Activated CD4-positive, alpha-beta T cell treated with anti-CD3 and anti-CD28 coated beads, Interleukin-2, Interleukin-6, amounts not matched to agents 100 ng/mL and 50 ng/mL, durations not matched to agents 16 hours and 8 hours (primary cell): ENCODE data around the gene RIMBP2.

Experiments used
- DNase-seq: peaks from one replicate; pipeline ENCODE4 v3.0.0-alpha.2; 2020

The RIMBP2 gene

DNA sequence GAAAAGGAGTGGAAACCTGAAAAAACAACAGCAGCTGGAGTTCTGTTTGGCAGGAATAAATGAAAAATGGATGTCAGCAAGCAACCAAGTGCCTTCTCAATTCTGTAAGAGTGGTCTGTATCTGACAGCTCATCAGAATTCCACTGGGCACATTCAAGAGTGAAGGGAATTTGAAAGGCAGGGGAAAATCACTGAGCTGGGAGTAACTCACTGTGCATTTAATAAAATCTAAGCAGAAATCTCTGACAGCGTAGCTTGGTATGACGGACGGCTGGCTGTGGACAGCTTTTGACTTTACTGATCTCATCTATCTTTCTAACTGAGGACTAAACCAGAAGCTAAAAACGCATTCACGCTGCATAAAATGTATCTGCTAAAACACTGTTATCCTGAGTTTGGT is 153.4 kb downstream of the RIMBP2 start:
- DNase-seq, result no peak

- no peak for DNase-seq
These were observed 155.8 kb downstream of the RIMBP2 start for GRCh38 chr12:130560321-130560720.

DNA sequence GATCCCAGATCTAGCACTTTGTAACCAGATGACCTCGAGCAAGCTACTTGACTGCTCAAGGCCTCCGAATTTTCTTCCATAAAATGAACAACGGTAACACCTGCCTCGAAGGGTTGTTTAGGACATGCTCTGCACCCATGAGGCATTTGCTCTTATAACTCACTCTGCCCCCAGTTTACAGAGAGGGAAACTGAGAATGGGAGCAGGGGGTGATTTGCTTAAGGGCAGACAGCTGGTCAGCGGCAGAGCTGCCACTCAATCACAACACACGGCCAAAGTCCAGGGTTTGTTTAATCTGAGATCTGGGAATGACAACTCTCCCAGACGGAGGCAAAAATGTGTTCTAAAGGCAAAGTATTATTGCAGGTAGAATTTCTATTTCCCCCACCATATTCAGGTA is 156.3 kb downstream of the RIMBP2 start:
- no peak for DNase-seq

DNA sequence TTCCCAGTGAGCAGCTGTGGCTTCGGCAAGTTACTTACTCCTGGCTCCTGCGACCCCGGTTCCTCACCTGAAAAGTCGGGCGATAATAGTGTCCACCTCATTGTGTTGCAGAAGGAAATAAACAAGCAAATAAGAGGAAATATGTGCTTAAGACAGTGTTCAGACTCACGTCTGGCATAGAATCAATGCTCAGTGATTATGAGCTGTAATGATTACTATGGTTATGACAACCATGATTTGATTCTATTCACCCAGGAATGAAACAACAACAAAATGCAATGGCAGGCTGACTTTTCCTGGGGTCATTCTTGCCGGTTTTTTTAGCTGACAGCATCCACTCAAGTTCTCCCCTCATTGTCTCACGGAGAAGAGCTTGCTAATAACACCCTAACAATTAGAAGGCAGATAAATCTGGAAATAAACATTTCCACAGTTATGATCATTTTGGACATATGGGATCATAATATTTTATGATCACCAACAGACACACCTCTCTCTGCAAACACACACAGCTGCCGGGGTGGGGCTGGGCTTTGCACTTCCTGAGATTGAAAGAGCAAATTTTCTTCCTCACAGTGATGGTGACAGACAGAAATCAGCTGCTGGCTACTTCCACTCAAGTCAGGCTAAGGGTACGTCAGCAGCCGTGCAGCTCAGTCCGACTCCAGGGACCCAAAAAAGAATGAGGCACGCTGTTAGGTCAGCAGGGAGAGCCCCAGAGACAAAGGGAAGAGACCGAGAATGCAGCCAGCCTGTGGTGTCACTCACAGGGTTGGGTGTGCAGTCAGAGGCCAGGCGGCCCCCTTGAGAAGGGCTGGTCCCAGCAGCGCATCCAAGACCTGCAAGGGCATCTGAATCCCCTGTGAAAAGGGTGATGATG is 158.0 kb downstream of the RIMBP2 start:
- no peak for DNase-seq

GRCh38 chr12:130557201-130557600 is 158.9 kb downstream of the RIMBP2 start:
- DNase-seq, result no peak

DNA sequence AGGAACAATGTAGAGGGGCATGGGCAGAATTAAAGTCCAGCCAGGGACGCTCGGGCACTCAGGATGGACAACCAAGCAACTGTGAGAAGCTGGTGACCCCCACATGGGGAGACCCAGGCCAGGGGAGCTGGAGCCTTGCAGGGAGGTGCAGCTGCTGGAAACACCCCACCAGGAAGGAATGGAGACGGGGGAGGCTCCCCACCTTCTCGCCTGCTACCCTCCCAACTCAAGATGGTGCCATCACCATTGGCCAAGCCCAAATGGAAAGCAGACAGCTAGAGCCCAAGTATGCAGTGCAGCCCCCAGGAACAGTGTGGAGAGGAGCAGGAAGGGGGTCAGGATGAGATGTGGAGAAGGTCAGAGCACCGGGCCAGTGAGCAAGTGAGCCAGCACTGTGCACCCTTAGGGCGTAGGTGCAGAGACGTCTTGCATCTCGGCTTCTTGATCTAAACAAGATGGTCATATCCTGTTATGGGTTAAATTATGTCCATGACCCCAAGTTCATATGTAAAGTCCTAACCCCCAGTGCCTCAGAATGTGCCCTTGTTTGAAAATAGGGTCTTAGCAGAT is 159.5 kb downstream of the RIMBP2 start:
- DNase-seq, result no peak

- no peak for DNase-seq
These were observed 160.2 kb downstream of the RIMBP2 start for GRCh38 chr12:130555628-130556485.

GRCh38 chr12:130555221-130555620 is 160.9 kb downstream of the RIMBP2 start:
- no peak for DNase-seq

DNA sequence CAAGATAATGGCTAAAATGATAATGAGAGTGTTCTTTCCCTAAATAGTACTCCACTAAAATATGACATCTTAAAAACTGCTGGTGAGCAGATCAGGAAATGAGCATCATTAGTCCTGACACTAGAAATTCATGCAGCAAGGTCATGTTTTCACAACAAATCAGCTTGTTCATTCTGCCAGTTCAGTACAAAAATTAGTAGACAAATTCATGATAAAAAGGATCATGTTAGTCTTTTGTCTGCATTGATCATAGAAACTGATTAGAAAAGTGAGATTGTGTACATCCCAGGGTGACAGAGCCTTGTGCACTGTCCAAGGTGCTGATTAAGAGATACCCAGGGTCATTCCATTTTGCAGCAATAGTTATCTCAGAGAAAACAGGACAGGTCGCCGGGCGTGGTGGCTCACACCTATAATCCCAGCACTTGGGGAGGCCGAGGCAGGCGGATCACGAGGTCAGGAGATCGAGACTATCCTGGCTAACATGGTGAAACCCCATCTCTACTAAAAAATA is 163.6 kb downstream of the RIMBP2 start:
- no peak for DNase-seq

DNA sequence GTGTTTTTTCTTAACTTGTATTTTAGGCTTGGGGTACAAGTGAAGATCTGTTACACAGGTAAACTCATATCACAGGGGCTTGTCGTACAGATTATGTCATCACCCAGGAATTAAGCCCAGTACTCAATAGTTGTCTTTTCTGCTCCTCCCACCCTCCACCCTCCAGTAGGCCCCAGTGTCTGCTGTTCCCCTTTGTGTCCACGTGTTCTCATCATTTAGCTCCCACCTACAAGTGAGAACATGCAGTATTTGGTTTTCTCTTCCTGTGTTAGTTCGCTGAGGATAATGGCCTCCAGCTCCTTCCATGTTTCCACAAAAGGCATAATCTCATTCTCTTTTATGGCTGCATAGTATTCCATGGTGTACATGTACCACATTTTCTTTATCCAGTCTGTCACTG is 166.7 kb downstream of the RIMBP2 start:
- DNase-seq, result no peak

DNA sequence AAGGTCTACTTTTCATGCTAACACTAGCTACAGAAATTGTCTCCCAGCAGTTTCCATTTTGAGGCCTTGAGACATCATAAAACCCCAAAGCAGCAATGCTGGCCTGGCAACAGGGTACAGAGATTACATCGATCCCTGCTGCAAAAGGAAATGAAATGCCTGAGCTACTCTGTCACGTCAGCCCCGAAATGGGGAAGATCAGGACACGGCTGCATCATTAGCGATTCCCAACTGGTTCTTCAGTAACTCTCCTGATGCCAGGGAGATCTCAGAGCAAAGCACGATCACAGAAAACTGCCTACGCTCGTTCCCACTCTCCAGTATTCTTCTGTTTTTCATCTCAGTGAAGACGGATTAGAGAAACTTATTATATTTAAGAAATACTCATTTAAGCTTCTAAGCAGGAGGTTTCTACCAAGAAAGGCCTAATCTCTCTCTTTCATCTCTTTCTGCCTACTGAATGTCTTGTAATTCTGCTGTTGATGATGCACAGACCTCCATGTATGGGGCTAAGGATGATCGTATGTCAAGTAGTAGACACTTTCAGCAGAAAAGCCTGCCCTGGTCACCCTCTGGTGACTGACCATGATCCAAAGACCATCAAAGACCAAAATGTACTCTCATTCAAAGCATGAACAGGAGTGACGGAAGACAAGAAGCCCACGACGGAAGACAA is 168.5 kb downstream of the RIMBP2 start:
- DNase-seq, result no peak

GRCh38 chr12:130546494-130546893 is 169.6 kb downstream of the RIMBP2 start:
- DNase-seq, result no peak

DNA sequence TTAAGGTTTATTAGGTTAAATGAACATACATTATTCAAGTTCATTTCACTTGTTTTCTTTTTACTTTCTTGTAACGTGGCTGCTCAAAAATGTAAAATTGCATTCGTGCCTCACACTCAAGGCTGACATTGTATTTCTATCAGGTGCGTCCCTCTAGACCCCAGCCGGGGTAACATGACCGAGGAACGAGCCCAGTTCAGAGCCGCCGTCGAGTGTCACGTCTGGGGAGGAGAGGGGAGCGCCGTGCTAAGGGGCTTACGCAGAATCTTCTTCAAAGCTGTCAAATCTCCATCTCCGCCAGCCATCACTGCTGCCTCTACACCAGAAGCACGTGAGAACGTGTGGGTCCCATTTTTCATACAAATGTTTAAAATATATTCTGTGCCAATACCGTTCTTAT is 170.6 kb downstream of the RIMBP2 start:
- no peak for DNase-seq

- DNase-seq, result no peak
These were observed 175.7 kb downstream of the RIMBP2 start for GRCh38 chr12:130540376-130540775.

DNA sequence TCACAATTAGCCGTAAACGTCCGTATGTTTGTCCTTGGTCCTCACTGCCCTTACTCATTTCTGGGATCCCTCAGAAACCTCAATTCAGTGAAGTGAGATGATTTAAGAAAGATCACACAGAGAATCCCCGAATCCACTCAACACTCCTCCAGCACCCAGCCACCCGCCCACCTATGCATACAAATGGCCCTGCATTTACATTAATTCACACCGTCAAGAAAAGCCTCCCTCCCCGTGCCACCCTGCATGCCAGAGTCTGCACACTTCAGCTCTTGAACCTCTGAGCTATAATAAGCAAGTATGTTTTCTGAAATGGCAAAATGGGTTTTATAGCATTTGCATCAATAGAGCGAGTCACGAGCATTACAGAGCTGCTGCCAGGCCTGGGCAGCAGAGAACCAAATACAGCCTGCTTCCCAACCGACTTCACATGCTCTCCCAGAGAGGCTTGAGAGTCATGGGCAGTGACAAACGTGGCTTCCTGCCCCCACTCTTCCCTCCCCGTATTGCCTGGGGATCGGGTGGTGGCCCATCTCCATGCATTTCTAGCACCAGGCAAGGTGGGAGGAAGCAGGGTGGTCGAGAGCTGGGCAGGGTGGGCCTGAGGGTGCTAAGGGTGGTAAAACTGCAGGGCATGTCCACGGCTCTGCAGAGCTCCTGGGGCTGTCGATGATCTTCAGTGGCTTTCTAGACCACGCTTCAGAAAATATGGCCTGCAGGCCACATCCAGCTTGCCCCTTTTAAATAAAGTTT is 177.6 kb downstream of the RIMBP2 start:
- no peak for DNase-seq

GRCh38 chr12:130537655-130538054 is 178.4 kb downstream of the RIMBP2 start:
- DNase-seq, result no peak

- DNase-seq, result no peak
These were observed 179.0 kb downstream of the RIMBP2 start for GRCh38 chr12:130537051-130537450.

DNA sequence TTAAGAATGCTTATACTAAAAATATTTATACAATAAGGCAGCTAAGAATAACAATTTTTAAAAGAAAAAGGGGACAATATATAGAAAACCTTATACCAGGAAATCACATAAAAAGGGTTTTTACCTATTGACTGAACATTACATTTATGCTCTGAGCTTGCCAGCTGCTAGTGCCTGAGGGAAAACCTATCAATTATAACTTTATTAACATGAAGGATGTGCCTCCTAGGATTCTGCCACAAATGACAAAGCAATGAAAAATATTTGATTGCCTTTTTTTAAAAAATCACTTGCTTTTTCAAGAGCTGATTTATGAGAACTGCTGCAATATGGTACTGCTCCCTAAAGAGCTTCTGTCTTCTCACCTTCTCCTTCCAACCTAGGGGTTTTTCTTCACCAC is 185.7 kb downstream of the RIMBP2 start:
- no peak for DNase-seq

DNA sequence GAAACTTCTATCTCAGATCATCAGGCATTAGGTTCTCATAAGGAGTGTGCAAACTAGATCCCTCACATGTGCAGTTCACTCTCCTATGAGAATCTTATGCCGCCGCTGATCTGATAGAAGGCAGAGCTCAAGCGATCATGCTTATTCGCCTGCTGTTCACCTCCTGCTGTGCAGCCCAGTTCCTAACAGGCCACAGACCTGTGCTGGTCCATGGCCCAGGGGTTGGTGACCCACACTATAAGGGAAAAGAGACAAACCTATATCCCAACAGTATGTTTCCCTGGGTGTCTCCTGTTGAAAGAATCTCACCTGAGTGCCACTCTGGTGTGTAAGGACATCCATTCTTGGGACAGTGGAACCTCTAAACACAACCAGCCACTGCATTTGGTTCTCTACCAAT is 186.3 kb downstream of the RIMBP2 start:
- no peak for DNase-seq

GRCh38 chr12:130527239-130527638 is 188.9 kb downstream of the RIMBP2 start:
- DNase-seq, result no peak

DNA sequence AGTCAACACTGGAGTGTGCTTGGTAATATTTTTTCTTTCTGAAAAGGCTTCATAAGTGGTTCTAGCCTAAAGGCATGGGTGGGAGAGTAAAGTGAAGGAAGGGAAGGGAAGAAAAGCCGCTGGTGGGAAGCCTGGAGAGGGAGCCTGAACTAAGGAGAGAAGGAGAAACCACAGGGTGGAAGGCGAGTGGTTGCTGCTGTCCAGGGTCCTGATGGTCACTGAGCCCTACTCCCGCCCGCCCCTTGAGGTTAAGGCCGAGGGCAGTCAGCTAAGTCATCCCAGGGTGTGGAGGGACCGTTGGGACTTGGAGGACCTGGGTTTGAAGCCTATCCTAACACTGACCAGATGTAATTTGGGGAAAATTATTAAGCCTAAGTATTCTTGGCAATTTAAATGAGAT is 189.3 kb downstream of the RIMBP2 start:
- no peak for DNase-seq
